Hepatocyte (in vitro differentiated cells): ENCODE results near the gene MUL1. TPM values are rescaled to one million over a fixed set of nuclear protein-coding genes. Genes with fewer than 3 reads are reported as not detected.

ENCODE experiments used
- DNase-seq: peaks from one replicate; pipeline ENCODE4 v3.0.0-alpha.2; 2016; ENCODE audit warnings: low spot score
- H2AFZ ChIP-seq: fragments of 200-600 bp; sonication (generic); 2 replicates; pipeline ENCODE4 v1.6.0; 2016; ENCODE audit warnings: antibody characterized with exemption, mild to moderate bottlenecking
- H3K27ac ChIP-seq: fragments of 200-600 bp; sonication (generic); 2 replicates; pipeline ENCODE4 v1.5.1; 2016; ENCODE audit warnings: mild to moderate bottlenecking
- H3K27me3 ChIP-seq: fragments of 200-600 bp; sonication (generic); 2 replicates; pipeline ENCODE4 v1.6.1; 2016
- H3K36me3 ChIP-seq: fragments of 200-600 bp; sonication (generic); replicated peaks from 2 replicates; pipeline ENCODE4 v1.5.1; 2016; ENCODE audit warnings: low read depth; ENCODE audit not compliant: insufficient read depth
- H3K4me1 ChIP-seq: fragments of 200-600 bp; sonication (generic); 2 replicates; pipeline ENCODE4 v1.5.1; 2016; ENCODE audit warnings: mild to moderate bottlenecking, moderate library complexity; ENCODE audit not compliant: insufficient read depth
- H3K4me2 ChIP-seq: fragments of 200-600 bp; sonication (generic); 2 replicates; pipeline ENCODE4 v1.6.0; 2016
- H3K4me3 ChIP-seq: fragments of 200-600 bp; sonication (generic); 2 replicates; pipeline ENCODE4 v1.5.1; 2016; ENCODE audit warnings: mild to moderate bottlenecking
- H3K79me2 ChIP-seq: fragments of 200-600 bp; sonication (generic); 2 replicates; pipeline ENCODE4 v1.6.0; 2017; ENCODE audit warnings: mild to moderate bottlenecking
- H3K9me2 ChIP-seq: fragments of 200-600 bp; sonication (generic); replicated peaks from 2 replicates; pipeline ENCODE4 v1.6.0; 2017; ENCODE audit warnings: mild to moderate bottlenecking; ENCODE audit not compliant: insufficient read depth
- H3K9me3 ChIP-seq: fragments of 200-600 bp; sonication (generic); 2 replicates; pipeline ENCODE4 v1.5.1; 2016; ENCODE audit warnings: low read depth, mild to moderate bottlenecking
- H4K20me1 ChIP-seq: fragments of 200-600 bp; sonication (generic); 2 replicates; pipeline ENCODE4 v1.6.0; 2016; ENCODE audit warnings: mild to moderate bottlenecking; ENCODE audit not compliant: insufficient read depth, poor library complexity, severe bottlenecking
- CTCF ChIP-seq: fragments of 200-600 bp; sonication (generic); IDR thresholded peaks from 2 replicates; pipeline ENCODE4 v1.5.1; 2016; ENCODE audit warnings: antibody characterized with exemption, mild to moderate bottlenecking; ENCODE audit not compliant: poor library complexity
- EZH2 ChIP-seq: fragments of 200-600 bp; sonication (generic); IDR thresholded peaks from 2 replicates; pipeline ENCODE4 v1.6.1; 2016; ENCODE audit warnings: antibody characterized with exemption, mild to moderate bottlenecking, borderline replicate concordance
- EZH2phosphoT487 ChIP-seq: fragments of 200-600 bp; sonication (generic); IDR thresholded peaks from one replicate; pipeline ENCODE4 v1.6.1; 2018; ENCODE audit warnings: antibody characterized with exemption, mild to moderate bottlenecking, low read depth, moderate library complexity; ENCODE audit not compliant: unreplicated experiment, severe bottlenecking
- WGBS: methylation state at CpG from one replicate; pipeline ENCODE4 v1.1.6; 2016; ENCODE audit warnings: low lambda C conversion rate; ENCODE audit errors: missing lambda C conversion rate; 5-methylcytosine and 5-hydroxymethylcytosine counted together
- polyA plus RNA-seq: library from polyadenylated mRNA; unstranded; fragments of >200 nt; fragmentation: Nextera tagmentation; extraction: Ambion mirVana; gene quantifications from 2 replicates; pipeline ENCODE4 v1.2.1, GENCODE V29; 2016
- total RNA-seq: library from RNA; depleted of rRNA; stranded (reverse); fragments of >200 nt; gene quantifications from 2 replicates; pipeline ENCODE4 v1.2.3, GENCODE V29; 2014

MUL1 gene
- total and polyA plus RNA-seq, 2 experiments from 2014 or later = 40.1 to 48.1 TPM

DNA sequence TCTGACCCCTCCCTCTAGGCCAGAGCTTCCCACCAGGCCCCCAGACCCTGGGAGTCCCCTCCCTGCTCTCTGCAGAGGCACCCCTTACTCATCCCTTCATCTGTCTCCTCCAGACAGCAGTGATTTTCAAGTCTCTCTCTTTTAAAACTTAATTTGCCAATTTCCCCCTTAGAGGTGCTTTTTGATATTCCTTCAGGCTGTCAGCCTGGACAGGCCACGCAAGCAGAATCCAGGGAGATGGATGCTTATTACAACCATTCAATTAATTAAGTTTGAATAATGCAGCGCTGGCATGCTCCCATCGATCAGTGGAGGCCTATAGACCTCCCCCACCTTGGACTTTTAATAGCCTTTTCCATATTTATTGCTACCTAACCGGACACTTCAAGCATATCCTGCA lies 28.1 kb downstream of the MUL1 start:
- 59% methylated on average over 4 of the region's 4 CpGs for WGBS
- Histone ChIP-seq H3K79me2 (peaks cover 42% of the 10 kb centered on the region), H3K27me3 (no peaks in the 10 kb centered on the region), H4K20me1 (peaks cover 14% of the 10 kb centered on the region), H2AFZ (no peak overlapping the region), H3K4me1 (peaks cover 76% of the 10 kb centered on the region), H3K27ac (peak overlapping the region; percentile 95), H3K4me2 (peak overlapping the region; percentile 72), H3K36me3 (no peaks in the 10 kb centered on the region), H3K9me3 (no peaks in the 10 kb centered on the region), H3K9me2 (no peaks in the 10 kb centered on the region), H3K4me3 (no peak overlapping the region)
- no peak for DNase-seq
- TF ChIP-seq EZH2phosphoT487 (no peak), CTCF (no peak), EZH2 (no peak)

- Histone ChIP-seq H3K9me2 (no peaks in the 10 kb centered on the region), H3K36me3 (no peaks in the 10 kb centered on the region), H3K4me1 (peaks cover 77% of the 10 kb centered on the region), H3K4me3 (no peak overlapping the region), H3K27me3 (no peaks in the 10 kb centered on the region), H3K4me2 (peak overlapping the region; percentile 22), H3K27ac (peak overlapping the region; percentile 95), H4K20me1 (peaks cover 3% of the 10 kb centered on the region), H2AFZ (no peak overlapping the region), H3K9me3 (no peaks in the 10 kb centered on the region), H3K79me2 (peaks cover 25% of the 10 kb centered on the region)
- 80% methylated on average over 5 of the region's 5 CpGs for WGBS
- no peak for DNase-seq
- TF ChIP-seq CTCF (no peak), EZH2 (no peak), EZH2phosphoT487 (no peak)
These were observed 29.8 kb downstream of the MUL1 start for GRCh38 chr1:20478057-20478635.

DNA sequence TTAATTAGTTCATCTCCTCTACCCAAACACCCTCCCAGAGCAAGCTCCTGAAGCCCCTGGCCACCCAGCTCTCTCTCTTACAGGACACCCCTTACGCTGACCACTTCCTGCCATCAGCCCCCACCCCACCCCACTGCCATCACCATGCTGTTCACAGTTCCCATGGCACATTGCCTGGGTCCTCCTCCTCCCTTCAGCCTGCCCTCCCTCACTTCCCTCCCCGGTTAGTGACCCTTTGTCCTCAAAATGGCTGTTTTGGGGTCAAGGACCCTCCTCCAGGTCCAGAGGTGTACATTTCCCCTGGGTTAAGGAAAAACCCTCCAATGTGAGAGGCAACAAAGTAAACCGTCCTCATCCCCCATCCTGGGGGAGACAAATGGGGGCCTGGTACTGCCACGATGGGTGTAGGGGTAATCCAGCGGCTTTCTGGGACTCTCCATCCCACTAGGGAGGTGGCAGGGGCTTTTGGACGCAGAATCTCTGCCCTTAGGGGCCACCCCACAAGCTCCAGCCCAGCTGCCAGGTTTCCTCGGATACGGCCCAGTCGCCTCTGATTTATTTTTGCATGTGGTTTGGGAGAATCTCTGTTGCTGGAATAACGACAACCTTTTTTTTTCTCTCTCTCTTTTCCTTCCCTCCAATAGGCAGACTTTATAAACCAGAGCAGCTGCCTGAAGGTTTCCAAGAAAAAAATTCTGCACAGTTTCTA lies 30.4 kb downstream of the MUL1 start:
- Histone ChIP-seq H4K20me1 (no peaks in the 10 kb centered on the region), H3K27me3 (no peaks in the 10 kb centered on the region), H3K36me3 (no peaks in the 10 kb centered on the region), H3K79me2 (peaks cover 18% of the 10 kb centered on the region), H3K27ac (peak overlapping the region; percentile 95), H3K9me3 (no peaks in the 10 kb centered on the region), H3K4me3 (no peak overlapping the region), H3K4me2 (peak overlapping the region; percentile 71), H2AFZ (no peak overlapping the region), H3K9me2 (no peaks in the 10 kb centered on the region), H3K4me1 (peaks cover 71% of the 10 kb centered on the region)
- WGBS = 59% methylated on average over 10 of the region's 10 CpGs
- TF ChIP-seq EZH2phosphoT487 (no peak), CTCF (no peak), EZH2 (no peak)
- no peak for DNase-seq
